NCI-H748 treated with DMSO at 0.1 percent for 48 hours (cell line): ENCODE measurements around the gene ITGA5.
A peak's percentile ranks its signal among the peaks of the same experiment; 100 is the strongest.

Source experiments
- DNase-seq: peaks from one replicate; lab custom pipeline; 2025; lab: John Stamatoyannopoulos, UW

Gene ITGA5

GRCh38 chr12:54352891-54353874 lies 65.9 kb downstream of the ITGA5 start:
- peak; percentile 4 for DNase-seq

DNA sequence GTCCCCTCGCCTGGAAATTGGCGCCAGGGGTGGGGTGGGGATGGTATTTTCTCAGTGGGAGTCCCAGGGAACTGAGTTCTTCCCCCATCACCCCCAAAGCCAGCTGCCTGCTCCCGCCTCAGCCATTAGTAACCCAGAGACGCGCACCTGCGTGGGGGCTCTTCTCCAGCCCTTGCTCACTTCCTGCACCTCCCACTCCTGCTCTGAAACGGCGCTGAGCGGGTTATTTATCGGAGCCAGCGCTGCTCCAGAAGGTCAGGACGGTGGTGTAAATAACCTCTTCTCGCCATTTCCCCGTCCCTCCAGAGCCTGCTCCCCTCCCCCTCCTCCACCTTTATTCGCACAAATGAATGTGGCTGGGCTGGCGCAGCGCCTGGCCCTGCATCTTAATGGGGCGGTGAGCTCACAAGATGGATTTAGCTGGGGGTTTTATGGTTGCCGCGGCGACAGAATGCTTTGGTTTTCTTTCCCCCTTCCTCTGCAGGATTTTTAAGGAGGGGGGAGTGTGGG lies 67.0 kb downstream of the ITGA5 start:
- DNase-seq, result peak; percentile 67

DNA sequence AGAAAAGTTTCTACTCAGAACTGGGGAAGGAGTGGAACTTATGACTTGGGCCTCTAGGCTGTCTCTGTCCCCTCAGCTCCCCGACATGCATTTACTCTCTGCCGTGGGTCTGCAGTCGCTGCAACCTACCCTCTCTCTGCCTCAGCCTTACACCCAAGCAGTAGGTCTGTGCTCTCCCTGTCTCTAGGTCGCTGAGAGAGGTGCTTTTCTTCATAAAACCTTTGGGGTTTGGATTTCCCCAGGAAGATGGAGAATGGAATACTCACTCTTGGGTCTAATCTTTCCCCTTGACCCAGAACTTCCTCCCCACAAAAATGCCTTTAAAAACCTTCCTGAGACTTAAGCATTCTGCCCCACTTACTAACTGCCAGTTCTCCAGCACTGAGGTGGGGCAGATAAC lies 67.7 kb downstream of the ITGA5 start:
- no peak for DNase-seq

DNA sequence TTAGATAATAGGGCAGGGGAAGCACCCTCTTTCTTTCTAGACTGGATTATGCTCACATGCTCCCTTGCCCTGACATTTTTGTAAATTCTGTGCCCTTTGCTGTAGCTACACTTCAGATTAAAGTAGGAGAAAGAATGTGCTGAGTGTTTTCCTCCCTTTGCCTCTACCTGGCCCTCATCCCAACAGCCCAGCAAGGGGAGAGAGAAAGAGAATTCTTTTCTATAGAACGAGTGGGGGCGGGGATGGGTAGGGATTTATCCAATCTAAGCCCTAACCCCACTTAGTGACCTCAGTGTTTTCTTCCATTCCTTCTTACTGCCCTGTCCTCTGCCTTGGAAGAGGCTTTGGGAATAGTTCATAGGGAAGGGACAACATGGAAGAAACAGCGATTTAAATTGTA lies 68.3 kb downstream of the ITGA5 start:
- no peak for DNase-seq

- no peak for DNase-seq
Observed at GRCh38 chr12:54349679-54350078, 69.4 kb downstream of the ITGA5 start.

GRCh38 chr12:54349036-54349435 lies 70.0 kb downstream of the ITGA5 start:
- no peak for DNase-seq
